ENCODE results near the gene MADD.

- no peak for TF ChIP-seq CTCF (IDR thresholded peaks at IDR 0.05)
- no peak for TF ChIP-seq POLR2A (IDR thresholded peaks at IDR 0.05)
Measured at GRCh38 chr11:47379317-47379716, 109.4 kb downstream of the MADD start.
